H9 (cell line): Measurements from ENCODE around the gene MESD. TPM values are rescaled to one million over a fixed set of nuclear protein-coding genes. Genes with fewer than 3 reads are reported as not detected.

Experiments used
- DNase-seq: peaks from one replicate; pipeline ENCODE4 v3.0.0-alpha.2; 2017
- H2AFZ ChIP-seq: one replicate; pipeline ENCODE4 v1.6.1; 2013; ENCODE audit warnings: mild to moderate bottlenecking, low read length, control low read depth, moderate library complexity
- H2AK5ac ChIP-seq: 2 replicates; pipeline ENCODE4 v1.6.1; 2013; ENCODE audit warnings: low read length, control low read depth, mixed read lengths; ENCODE audit not compliant: insufficient read length
- H2BK120ac ChIP-seq: one replicate; pipeline ENCODE4 v1.6.1; 2013; ENCODE audit warnings: low read depth, mild to moderate bottlenecking, low read length, control low read depth, inconsistent platforms; ENCODE audit not compliant: poor library complexity, severe bottlenecking
- H2BK12ac ChIP-seq: 2 replicates; pipeline ENCODE4 v1.6.1; 2013; ENCODE audit warnings: low read length, control low read depth, mixed read lengths, low read depth; ENCODE audit not compliant: insufficient read length
- H2BK15ac ChIP-seq: 2 replicates; pipeline ENCODE4 v1.6.1; 2013; ENCODE audit warnings: low read depth, low read length, control low read depth
- H2BK20ac ChIP-seq: one replicate; pipeline ENCODE4 v1.6.1; 2013; ENCODE audit warnings: low read depth, mild to moderate bottlenecking, low read length, control low read depth, inconsistent platforms; ENCODE audit not compliant: poor library complexity, severe bottlenecking
- H2BK5ac ChIP-seq: 2 replicates; pipeline ENCODE4 v1.6.1; 2013; ENCODE audit warnings: low read length, control low read depth, mixed read lengths; ENCODE audit not compliant: insufficient read length
- H3K14ac ChIP-seq: 2 replicates; pipeline ENCODE4 v1.6.1; 2013; ENCODE audit warnings: low read length, control low read depth; ENCODE audit not compliant: insufficient read depth
- H3K18ac ChIP-seq: 2 replicates; pipeline ENCODE4 v1.6.1; 2013; ENCODE audit warnings: low read depth, mild to moderate bottlenecking, mixed read lengths, low read length, control low read depth; ENCODE audit not compliant: insufficient read length
- H3K23ac ChIP-seq: 2 replicates; pipeline ENCODE4 v1.6.1; 2013; ENCODE audit warnings: low read length, control low read depth, mixed read lengths, low read depth; ENCODE audit not compliant: insufficient read length
- H3K23me2 ChIP-seq: 2 replicates; pipeline ENCODE4 v1.6.1; 2013; ENCODE audit warnings: low read depth, mild to moderate bottlenecking, mixed read lengths, low read length, control low read depth; ENCODE audit not compliant: insufficient read length, poor library complexity, severe bottlenecking
- H3K27ac ChIP-seq: 2 replicates; pipeline ENCODE4 v1.5.1; 2013; ENCODE audit warnings: low read length, control low read depth, mixed read lengths, low read depth; ENCODE audit not compliant: insufficient read length
- H3K27me3 ChIP-seq: 2 replicates; pipeline ENCODE4 v1.6.1; 2013; ENCODE audit warnings: low read length, control low read depth, inconsistent platforms; ENCODE audit not compliant: insufficient read depth
- H3K4ac ChIP-seq: 2 replicates; pipeline ENCODE4 v1.6.1; 2013; ENCODE audit warnings: low read depth, mild to moderate bottlenecking, control low read depth, inconsistent platforms, low read length, moderate library complexity
- H3K4me1 ChIP-seq: 2 replicates; pipeline ENCODE4 v1.6.1; 2013; ENCODE audit warnings: low read length, control low read depth, inconsistent platforms; ENCODE audit not compliant: insufficient read depth
- H3K4me2 ChIP-seq: 2 replicates; pipeline ENCODE4 v1.6.1; 2013; ENCODE audit warnings: low read length, control low read depth, mixed read lengths; ENCODE audit not compliant: insufficient read length, insufficient read depth
- H3K56ac ChIP-seq: 2 replicates; pipeline ENCODE4 v1.6.1; 2013; ENCODE audit warnings: low read depth, mild to moderate bottlenecking, mixed read lengths, low read length, control low read depth; ENCODE audit not compliant: insufficient read length
- H3K79me1 ChIP-seq: 2 replicates; pipeline ENCODE4 v1.6.1; 2013; ENCODE audit warnings: low read depth, mild to moderate bottlenecking, moderate library complexity, low read length, control low read depth, inconsistent platforms; ENCODE audit not compliant: insufficient read depth, poor library complexity, severe bottlenecking
- H3K79me2 ChIP-seq: 2 replicates; pipeline ENCODE4 v1.6.1; 2013; ENCODE audit warnings: low read length, control low read depth, inconsistent platforms; ENCODE audit not compliant: insufficient read depth
- H3K9ac ChIP-seq: 2 replicates; pipeline ENCODE4 v1.6.1; 2013; ENCODE audit warnings: low read length, control low read depth, mixed read lengths; ENCODE audit not compliant: insufficient read length; ENCODE audit errors: extremely low read depth
- H3K9me3 ChIP-seq: one replicate; pipeline ENCODE4 v1.6.1; 2013; ENCODE audit warnings: low read depth, low read length, inconsistent platforms; ENCODE audit not compliant: control insufficient read depth
- H3T11ph ChIP-seq: one replicate; pipeline ENCODE4 v1.6.1; 2013; ENCODE audit warnings: mild to moderate bottlenecking, low read length, control low read depth, inconsistent platforms
- H4K20me1 ChIP-seq: one replicate; pipeline ENCODE4 v1.6.1; 2013; ENCODE audit not compliant: control insufficient read depth, insufficient read length, insufficient read depth
- H4K5ac ChIP-seq: 2 replicates; pipeline ENCODE4 v1.6.1; 2013; ENCODE audit warnings: low read depth, mild to moderate bottlenecking, mixed read lengths, low read length, control low read depth; ENCODE audit not compliant: insufficient read length
- H4K8ac ChIP-seq: replicated peaks from 2 replicates; pipeline ENCODE4 v1.6.1; 2013; ENCODE audit warnings: low read length, control low read depth, mixed read lengths, low read depth; ENCODE audit not compliant: insufficient read length
- H4K91ac ChIP-seq: 2 replicates; pipeline ENCODE4 v1.6.1; 2013; ENCODE audit warnings: low read depth, mild to moderate bottlenecking, moderate library complexity, mixed read lengths, low read length, control low read depth; ENCODE audit not compliant: insufficient read length
- H3K27ac Mint-ChIP-seq, 3 experiments: 2 replicates in 2 of 3; 3 replicates in 1 of 3; pipeline ENCODE4 v1.8.0; 2020 to 2021; ENCODE audit warnings: mixed read lengths in 3 of 3, mild to moderate bottlenecking in 1 of 3, moderate library complexity in 1 of 3
- H3K27me3 Mint-ChIP-seq: 2 replicates; pipeline ENCODE4 v1.8.0; 2021; ENCODE audit warnings: low read depth, mild to moderate bottlenecking, moderate library complexity, mixed read lengths
- H3K36me3 Mint-ChIP-seq, 3 experiments: 2 replicates in 2 of 3; 3 replicates in 1 of 3; pipeline ENCODE4 v1.8.0; 2020 to 2021; ENCODE audit warnings: low read depth in 3 of 3, mixed read lengths in 3 of 3; ENCODE audit not compliant: insufficient read depth in 1 of 3
- H3K4me1 Mint-ChIP-seq, 2 experiments: 2 replicates each; pipeline ENCODE4 v1.8.0; 2020; ENCODE audit warnings: mixed read lengths in 2 of 2
- H3K4me3 Mint-ChIP-seq, 2 experiments: 2 replicates in 1 of 2; 3 replicates in 1 of 2; pipeline ENCODE4 v1.8.0; 2020 to 2021; ENCODE audit warnings: mild to moderate bottlenecking in 2 of 2, mixed read lengths in 2 of 2, moderate library complexity in 1 of 2
- H3K9me3 Mint-ChIP-seq, 2 experiments: 2 replicates in 1 of 2; 3 replicates in 1 of 2; pipeline ENCODE4 v1.8.0; 2020; ENCODE audit warnings: mild to moderate bottlenecking in 2 of 2, mixed read lengths in 2 of 2, moderate library complexity in 1 of 2
- CTCF ChIP-seq: fragments of 200-600 bp; sonication (generic); conservative IDR thresholded peaks from 3 replicates; pipeline ENCODE4 v1.8.0; 2021; ENCODE audit warnings: antibody characterized with exemption, mild to moderate bottlenecking
- WGBS: extraction: QIAGEN DNeasy Blood & Tissue Kit; methylation state at CpG from one replicate; pipeline ENCODE4 v1.1.7; 2013; ENCODE audit warnings: missing lambda C conversion rate, low lambda C conversion rate, mixed read lengths; ENCODE audit not compliant: insufficient read length; ENCODE audit errors: extremely low coverage; 5-methylcytosine and 5-hydroxymethylcytosine counted together
- total RNA-seq: library from RNA; stranded (reverse); gene quantifications from 2 replicates; pipeline ENCODE4 v1.2.1, GENCODE V29; 2021

MESD gene
- total RNA-seq, 1 experiment from 2014 or later: 29.1 TPM

GRCh38 chr15:80978685-80979329, 10.8 kb downstream of the MESD start:
- no peaks in the 10 kb centered on the region for H3K9me3 ChIP-seq
- no peak overlapping the region for H2BK5ac ChIP-seq
- H3K27ac Mint-ChIP-seq: peak overlapping the region in 2 of 3 experiments; percentile 50 to 80; a peak in 3 of 7 replicates
- H3K4me1 ChIP-seq: no peaks in the 10 kb centered on the region
- peaks cover 9% of the 10 kb centered on the region; the same call in 1 of the 2 replicates for H3K79me2 ChIP-seq
- H3K56ac ChIP-seq: no peak overlapping the region
- no peak overlapping the region for H3K27ac ChIP-seq
- H3K23me2 ChIP-seq: no peaks in the 10 kb centered on the region
- H2BK20ac ChIP-seq: no peak overlapping the region
- WGBS: no CpG with 5 or more reads among the region's 7 CpGs
- no peak overlapping the region for H3K9ac ChIP-seq
- H3K4me3 Mint-ChIP-seq: no peak overlapping the region
- H3K14ac ChIP-seq: no peak overlapping the region
- peaks cover 15% of the 10 kb centered on the region for H3K79me1 ChIP-seq
- no peak overlapping the region for H4K8ac ChIP-seq
- H4K20me1 ChIP-seq: no peaks in the 10 kb centered on the region
- no peak overlapping the region for H3K4me2 ChIP-seq
- H2AFZ ChIP-seq: no peak overlapping the region
- H2AK5ac ChIP-seq: no peak overlapping the region
- H2BK120ac ChIP-seq: no peak overlapping the region
- H3K27me3 ChIP-seq: no peaks in the 10 kb centered on the region
- no peak for DNase-seq
- no peaks in the 10 kb centered on the region for H3K27me3 Mint-ChIP-seq
- no peak overlapping the region for H3K23ac ChIP-seq
- no peak for TF ChIP-seq CTCF
- no peak overlapping the region for H3K18ac ChIP-seq
- H3K4me1 Mint-ChIP-seq: peaks cover 18 to 26% of the 10 kb centered on the region in 2 experiments
- H3K36me3 Mint-ChIP-seq: peaks cover 22 to 56% (median 43%) of the 10 kb centered on the region in 3 experiments; a peak in 6 of 7 replicates
- no peaks in the 10 kb centered on the region for H3K9me3 Mint-ChIP-seq
- no peak overlapping the region for H4K91ac ChIP-seq
- no peak overlapping the region for H3T11ph ChIP-seq
- H2BK12ac ChIP-seq: no peak overlapping the region
- H2BK15ac ChIP-seq: no peak overlapping the region
- no peak overlapping the region for H4K5ac ChIP-seq
- H3K4ac ChIP-seq: no peak overlapping the region
